RPMI7951 (cell line): ENCODE results near the gene DZIP1L. TPM values are rescaled to one million over a fixed set of nuclear protein-coding genes. Genes with fewer than 3 reads are reported as not detected.

Source experiments
- DNase-seq: peaks from one replicate; pipeline ENCODE4 v3.0.0-alpha.2; 2012; ENCODE audit warnings: low read depth
- total RNA-seq: library from RNA; depleted of rRNA; stranded (reverse); fragments of >200 nt; shearing (Covaris generic); gene quantifications from 2 replicates; pipeline ENCODE4 v1.2.3, GENCODE V29; 2014

Gene DZIP1L
- total RNA-seq, 1 experiment from 2014 or later: 7.4 TPM

GRCh38 chr3:138068046-138068445 is 47.4 kb downstream of the DZIP1L start:
- DNase-seq: no peak

- no peak for DNase-seq
Observed at GRCh38 chr3:138066972-138067371, 48.4 kb downstream of the DZIP1L start.

GRCh38 chr3:138066383-138066782 is 49.0 kb downstream of the DZIP1L start:
- DNase-seq: no peak

- DNase-seq: no peak
Observed at GRCh38 chr3:138065949-138066348, 49.5 kb downstream of the DZIP1L start.

GRCh38 chr3:138063416-138063815 is 52.0 kb downstream of the DZIP1L start:
- no peak for DNase-seq

GRCh38 chr3:138062626-138063025 is 52.8 kb downstream of the DZIP1L start:
- DNase-seq: peak; percentile 39

- DNase-seq: no peak
Observed at GRCh38 chr3:138062037-138062436, 53.4 kb downstream of the DZIP1L start.

- no peak for DNase-seq
Observed at GRCh38 chr3:138060792-138061191, 54.6 kb downstream of the DZIP1L start.

GRCh38 chr3:138059261-138059660 is 56.1 kb downstream of the DZIP1L start:
- no peak for DNase-seq

GRCh38 chr3:138057384-138057783 is 58.0 kb downstream of the DZIP1L start:
- DNase-seq: no peak

- DNase-seq: no peak
Observed at GRCh38 chr3:138054057-138054456, 61.4 kb downstream of the DZIP1L start.

- DNase-seq: peak; percentile 49
Observed at GRCh38 chr3:138051947-138052802, 63.2 kb downstream of the DZIP1L start.

- DNase-seq: no peak
Observed at GRCh38 chr3:138049157-138049919, 66.1 kb downstream of the DZIP1L start.

- no peak for DNase-seq
Observed at GRCh38 chr3:138047596-138048158, 67.7 kb downstream of the DZIP1L start.

GRCh38 chr3:138046955-138047354 is 68.5 kb downstream of the DZIP1L start:
- no peak for DNase-seq

GRCh38 chr3:138046085-138046484 is 69.3 kb downstream of the DZIP1L start:
- no peak for DNase-seq

- peak; percentile 76 for DNase-seq
Observed at GRCh38 chr3:138043266-138044029, 72.0 kb downstream of the DZIP1L start.

GRCh38 chr3:138042043-138042442 is 73.4 kb downstream of the DZIP1L start:
- DNase-seq: peak; percentile 68

GRCh38 chr3:138038725-138039462 is 76.5 kb downstream of the DZIP1L start:
- DNase-seq: no peak

GRCh38 chr3:138036572-138036971 is 78.8 kb downstream of the DZIP1L start:
- no peak for DNase-seq

GRCh38 chr3:138034918-138035317 is 80.5 kb downstream of the DZIP1L start:
- no peak for DNase-seq
